Progenitor cell of endocrine pancreas (in vitro differentiated cells): Measurements from ENCODE around the gene AFG1L. TPM values are rescaled to one million over a fixed set of nuclear protein-coding genes. Genes with fewer than 3 reads are reported as not detected.
"Not testable (repeated sequence)": the region's sequence is repeated elsewhere in the genome, so short reads cannot be mapped to it uniquely, and the experiment has no call there.

ENCODE experiments used
- DNase-seq: peaks from one replicate; pipeline ENCODE4 v3.0.0; 2021; ENCODE audit warnings: low spot score; ENCODE audit not compliant: unreplicated experiment
- H3K27ac Mint-ChIP-seq: 2 replicates; pipeline ENCODE4 v1.8.0; 2021; ENCODE audit warnings: mild to moderate bottlenecking, moderate library complexity, mixed read lengths
- H3K27me3 Mint-ChIP-seq: 2 replicates; pipeline ENCODE4 v1.8.0; 2021; ENCODE audit warnings: mixed read lengths
- H3K36me3 Mint-ChIP-seq: 2 replicates; pipeline ENCODE4 v1.8.0; 2022; ENCODE audit warnings: mixed read lengths; ENCODE audit not compliant: insufficient read depth
- H3K4me1 Mint-ChIP-seq: 2 replicates; pipeline ENCODE4 v1.8.0; 2021; ENCODE audit warnings: low read depth, mixed read lengths
- H3K4me3 Mint-ChIP-seq: 2 replicates; pipeline ENCODE4 v1.8.0; 2021; ENCODE audit warnings: low read depth, mild to moderate bottlenecking, moderate library complexity, mixed read lengths
- H3K9me3 Mint-ChIP-seq: 2 replicates; pipeline ENCODE4 v1.8.0; 2021; ENCODE audit warnings: low read depth, mixed read lengths
- CTCF ChIP-seq: fragments of 200-600 bp; sonication (generic); IDR thresholded peaks from one replicate; pipeline ENCODE4 v1.5.0; 2021; ENCODE audit warnings: antibody characterized with exemption, mild to moderate bottlenecking; ENCODE audit not compliant: unreplicated experiment
- total RNA-seq: library from RNA; stranded (reverse); gene quantifications from 2 replicates; pipeline ENCODE4 v1.2.1, GENCODE V29; 2021

The AFG1L gene
- total RNA-seq, 1 donor from 2014 or later, result 9.6 TPM

- H3K27ac Mint-ChIP-seq, result no peak overlapping the region
- no peak for DNase-seq
- H3K4me1 Mint-ChIP-seq, result peaks cover under 1% of the 10 kb centered on the region
- TF ChIP-seq CTCF, result no peak
- H3K4me3 Mint-ChIP-seq, result no peak overlapping the region
- no peaks in the 10 kb centered on the region for H3K27me3 Mint-ChIP-seq
- peaks cover 1% of the 10 kb centered on the region for H3K36me3 Mint-ChIP-seq
- H3K9me3 Mint-ChIP-seq, result no peaks in the 10 kb centered on the region
Observed at GRCh38 chr6:108368431-108369030, 73.7 kb downstream of the AFG1L start.

GRCh38 chr6:108380876-108381275, 86.0 kb downstream of the AFG1L start:
- no peak overlapping the region for H3K4me3 Mint-ChIP-seq
- H3K9me3 Mint-ChIP-seq, result peaks cover 7% of the 10 kb centered on the region
- H3K27me3 Mint-ChIP-seq, result no peaks in the 10 kb centered on the region
- TF ChIP-seq CTCF, result no peak
- H3K36me3 Mint-ChIP-seq, result peaks cover 8% of the 10 kb centered on the region
- no peak overlapping the region for H3K27ac Mint-ChIP-seq
- no peak for DNase-seq
- no peaks in the 10 kb centered on the region for H3K4me1 Mint-ChIP-seq

- Mint-ChIP-seq H3K36me3 (peaks cover 3% of the 10 kb centered on the region), H3K27ac (peak overlapping the region; percentile 25)
Observed at GRCh38 chr6:108383981-108384380, 89.1 kb downstream of the AFG1L start.

GRCh38 chr6:108389190-108389589, 94.3 kb downstream of the AFG1L start:
- H3K27ac Mint-ChIP-seq, DNase-seq, H3K4me1 Mint-ChIP-seq, H3K27me3 Mint-ChIP-seq, H3K4me3 Mint-ChIP-seq, H3K9me3 Mint-ChIP-seq, H3K36me3 Mint-ChIP-seq: not testable (repeated sequence)

More at GRCh38 chr6:108383981-108384380, 89.1 kb downstream of the AFG1L start:
- H3K9me3 Mint-ChIP-seq, result no peaks in the 10 kb centered on the region
- no peaks in the 10 kb centered on the region for H3K27me3 Mint-ChIP-seq
- no peaks in the 10 kb centered on the region for H3K4me1 Mint-ChIP-seq
- DNase-seq, result no peak
- no peak overlapping the region for H3K4me3 Mint-ChIP-seq
- no peak for TF ChIP-seq CTCF

- no peak for DNase-seq
- H3K27me3 Mint-ChIP-seq, result no peaks in the 10 kb centered on the region
- H3K36me3 Mint-ChIP-seq, result peaks cover 1% of the 10 kb centered on the region
- no peaks in the 10 kb centered on the region for H3K9me3 Mint-ChIP-seq
- TF ChIP-seq CTCF, result no peak
- H3K27ac Mint-ChIP-seq, result peak overlapping the region; percentile 69
- no peak overlapping the region for H3K4me3 Mint-ChIP-seq
- H3K4me1 Mint-ChIP-seq, result no peaks in the 10 kb centered on the region
Observed at GRCh38 chr6:108395297-108395696, 100.4 kb downstream of the AFG1L start.

GRCh38 chr6:108403236-108403635, 108.4 kb downstream of the AFG1L start:
- no peak for DNase-seq
- Mint-ChIP-seq H3K27ac (no peak overlapping the region), H3K36me3 (peaks cover 9% of the 10 kb centered on the region), H3K27me3 (no peaks in the 10 kb centered on the region), H3K4me1 (no peaks in the 10 kb centered on the region), H3K4me3 (no peak overlapping the region), H3K9me3 (peaks cover 8% of the 10 kb centered on the region)
- no peak for TF ChIP-seq CTCF
